H9 (cell line): ENCODE data around the gene IRF2BPL. TPM values are rescaled to one million over a fixed set of nuclear protein-coding genes. Genes with fewer than 3 reads are reported as not detected.

Experiments
- DNase-seq: peaks from one replicate; pipeline ENCODE4 v3.0.0-alpha.2; 2017
- H2AFZ ChIP-seq: one replicate; pipeline ENCODE4 v1.6.1; 2013; ENCODE audit warnings: mild to moderate bottlenecking, low read length, control low read depth, moderate library complexity
- H2AK5ac ChIP-seq: 2 replicates; pipeline ENCODE4 v1.6.1; 2013; ENCODE audit warnings: low read length, control low read depth, mixed read lengths; ENCODE audit not compliant: insufficient read length
- H2BK120ac ChIP-seq: one replicate; pipeline ENCODE4 v1.6.1; 2013; ENCODE audit warnings: low read depth, mild to moderate bottlenecking, low read length, control low read depth, inconsistent platforms; ENCODE audit not compliant: poor library complexity, severe bottlenecking
- H2BK12ac ChIP-seq: 2 replicates; pipeline ENCODE4 v1.6.1; 2013; ENCODE audit warnings: low read length, control low read depth, mixed read lengths, low read depth; ENCODE audit not compliant: insufficient read length
- H2BK15ac ChIP-seq: 2 replicates; pipeline ENCODE4 v1.6.1; 2013; ENCODE audit warnings: low read depth, low read length, control low read depth
- H2BK20ac ChIP-seq: one replicate; pipeline ENCODE4 v1.6.1; 2013; ENCODE audit warnings: low read depth, mild to moderate bottlenecking, low read length, control low read depth, inconsistent platforms; ENCODE audit not compliant: poor library complexity, severe bottlenecking
- H2BK5ac ChIP-seq: 2 replicates; pipeline ENCODE4 v1.6.1; 2013; ENCODE audit warnings: low read length, control low read depth, mixed read lengths; ENCODE audit not compliant: insufficient read length
- H3K14ac ChIP-seq: 2 replicates; pipeline ENCODE4 v1.6.1; 2013; ENCODE audit warnings: low read length, control low read depth; ENCODE audit not compliant: insufficient read depth
- H3K18ac ChIP-seq: 2 replicates; pipeline ENCODE4 v1.6.1; 2013; ENCODE audit warnings: low read depth, mild to moderate bottlenecking, mixed read lengths, low read length, control low read depth; ENCODE audit not compliant: insufficient read length
- H3K23ac ChIP-seq: 2 replicates; pipeline ENCODE4 v1.6.1; 2013; ENCODE audit warnings: low read length, control low read depth, mixed read lengths, low read depth; ENCODE audit not compliant: insufficient read length
- H3K23me2 ChIP-seq: 2 replicates; pipeline ENCODE4 v1.6.1; 2013; ENCODE audit warnings: low read depth, mild to moderate bottlenecking, mixed read lengths, low read length, control low read depth; ENCODE audit not compliant: insufficient read length, poor library complexity, severe bottlenecking
- H3K27ac ChIP-seq: 2 replicates; pipeline ENCODE4 v1.5.1; 2013; ENCODE audit warnings: low read length, control low read depth, mixed read lengths, low read depth; ENCODE audit not compliant: insufficient read length
- H3K27me3 ChIP-seq: 2 replicates; pipeline ENCODE4 v1.6.1; 2013; ENCODE audit warnings: low read length, control low read depth, inconsistent platforms; ENCODE audit not compliant: insufficient read depth
- H3K4ac ChIP-seq: 2 replicates; pipeline ENCODE4 v1.6.1; 2013; ENCODE audit warnings: low read depth, mild to moderate bottlenecking, control low read depth, inconsistent platforms, low read length, moderate library complexity
- H3K4me1 ChIP-seq: 2 replicates; pipeline ENCODE4 v1.6.1; 2013; ENCODE audit warnings: low read length, control low read depth, inconsistent platforms; ENCODE audit not compliant: insufficient read depth
- H3K4me2 ChIP-seq: 2 replicates; pipeline ENCODE4 v1.6.1; 2013; ENCODE audit warnings: low read length, control low read depth, mixed read lengths; ENCODE audit not compliant: insufficient read length, insufficient read depth
- H3K56ac ChIP-seq: 2 replicates; pipeline ENCODE4 v1.6.1; 2013; ENCODE audit warnings: low read depth, mild to moderate bottlenecking, mixed read lengths, low read length, control low read depth; ENCODE audit not compliant: insufficient read length
- H3K79me1 ChIP-seq: 2 replicates; pipeline ENCODE4 v1.6.1; 2013; ENCODE audit warnings: low read depth, mild to moderate bottlenecking, moderate library complexity, low read length, control low read depth, inconsistent platforms; ENCODE audit not compliant: insufficient read depth, poor library complexity, severe bottlenecking
- H3K79me2 ChIP-seq: 2 replicates; pipeline ENCODE4 v1.6.1; 2013; ENCODE audit warnings: low read length, control low read depth, inconsistent platforms; ENCODE audit not compliant: insufficient read depth
- H3K9ac ChIP-seq: 2 replicates; pipeline ENCODE4 v1.6.1; 2013; ENCODE audit warnings: low read length, control low read depth, mixed read lengths; ENCODE audit not compliant: insufficient read length; ENCODE audit errors: extremely low read depth
- H3K9me3 ChIP-seq: one replicate; pipeline ENCODE4 v1.6.1; 2013; ENCODE audit warnings: low read depth, low read length, inconsistent platforms; ENCODE audit not compliant: control insufficient read depth
- H3T11ph ChIP-seq: one replicate; pipeline ENCODE4 v1.6.1; 2013; ENCODE audit warnings: mild to moderate bottlenecking, low read length, control low read depth, inconsistent platforms
- H4K20me1 ChIP-seq: one replicate; pipeline ENCODE4 v1.6.1; 2013; ENCODE audit not compliant: control insufficient read depth, insufficient read length, insufficient read depth
- H4K5ac ChIP-seq: 2 replicates; pipeline ENCODE4 v1.6.1; 2013; ENCODE audit warnings: low read depth, mild to moderate bottlenecking, mixed read lengths, low read length, control low read depth; ENCODE audit not compliant: insufficient read length
- H4K8ac ChIP-seq: replicated peaks from 2 replicates; pipeline ENCODE4 v1.6.1; 2013; ENCODE audit warnings: low read length, control low read depth, mixed read lengths, low read depth; ENCODE audit not compliant: insufficient read length
- H4K91ac ChIP-seq: 2 replicates; pipeline ENCODE4 v1.6.1; 2013; ENCODE audit warnings: low read depth, mild to moderate bottlenecking, moderate library complexity, mixed read lengths, low read length, control low read depth; ENCODE audit not compliant: insufficient read length
- H3K27ac Mint-ChIP-seq, 3 experiments: 2 replicates in 2 of 3; 3 replicates in 1 of 3; pipeline ENCODE4 v1.8.0; 2020 to 2021; ENCODE audit warnings: mixed read lengths in 3 of 3, mild to moderate bottlenecking in 1 of 3, moderate library complexity in 1 of 3
- H3K27me3 Mint-ChIP-seq: 2 replicates; pipeline ENCODE4 v1.8.0; 2021; ENCODE audit warnings: low read depth, mild to moderate bottlenecking, moderate library complexity, mixed read lengths
- H3K36me3 Mint-ChIP-seq, 3 experiments: 2 replicates in 2 of 3; 3 replicates in 1 of 3; pipeline ENCODE4 v1.8.0; 2020 to 2021; ENCODE audit warnings: low read depth in 3 of 3, mixed read lengths in 3 of 3; ENCODE audit not compliant: insufficient read depth in 1 of 3
- H3K4me1 Mint-ChIP-seq, 2 experiments: 2 replicates each; pipeline ENCODE4 v1.8.0; 2020; ENCODE audit warnings: mixed read lengths in 2 of 2
- H3K4me3 Mint-ChIP-seq, 2 experiments: 2 replicates in 1 of 2; 3 replicates in 1 of 2; pipeline ENCODE4 v1.8.0; 2020 to 2021; ENCODE audit warnings: mild to moderate bottlenecking in 2 of 2, mixed read lengths in 2 of 2, moderate library complexity in 1 of 2
- H3K9me3 Mint-ChIP-seq, 2 experiments: 2 replicates in 1 of 2; 3 replicates in 1 of 2; pipeline ENCODE4 v1.8.0; 2020; ENCODE audit warnings: mild to moderate bottlenecking in 2 of 2, mixed read lengths in 2 of 2, moderate library complexity in 1 of 2
- CTCF ChIP-seq: fragments of 200-600 bp; sonication (generic); conservative IDR thresholded peaks from 3 replicates; pipeline ENCODE4 v1.8.0; 2021; ENCODE audit warnings: antibody characterized with exemption, mild to moderate bottlenecking
- WGBS: extraction: QIAGEN DNeasy Blood & Tissue Kit; methylation state at CpG from one replicate; pipeline ENCODE4 v1.1.7; 2013; ENCODE audit warnings: missing lambda C conversion rate, low lambda C conversion rate, mixed read lengths; ENCODE audit not compliant: insufficient read length; ENCODE audit errors: extremely low coverage; 5-methylcytosine and 5-hydroxymethylcytosine counted together
- total RNA-seq: library from RNA; stranded (reverse); gene quantifications from 2 replicates; pipeline ENCODE4 v1.2.1, GENCODE V29; 2021

Gene IRF2BPL
- total RNA-seq, 1 experiment from 2014 or later: 59.0 TPM

DNA sequence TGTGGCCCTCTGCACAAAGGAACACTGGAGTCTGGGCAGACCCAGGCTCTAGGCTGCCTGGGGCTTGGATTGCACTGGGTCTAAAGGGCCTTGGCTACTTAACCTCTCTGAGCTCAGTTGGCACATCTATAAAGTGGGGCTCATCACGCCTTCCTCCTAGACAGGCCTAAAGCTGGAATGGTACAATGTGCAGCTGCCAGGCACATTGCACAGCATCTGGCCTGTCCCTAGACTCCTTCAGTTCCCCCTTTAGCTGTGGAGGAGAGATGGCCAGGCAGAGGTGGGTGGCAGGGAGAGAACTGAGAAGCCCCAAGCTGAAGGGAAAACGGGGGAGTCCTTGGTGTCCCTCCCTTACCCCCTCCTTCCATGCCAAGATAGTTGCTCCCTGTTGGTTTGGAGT is 10.8 kb downstream of the IRF2BPL start:
- Histone ChIP-seq H4K91ac (no peak overlapping the region), H3K9ac (no peak overlapping the region), H2BK15ac (no peak overlapping the region), H3K4ac (no peak overlapping the region), H3K23ac (no peak overlapping the region), H3K9me3 (no peaks in the 10 kb centered on the region), H2BK12ac (no peak overlapping the region), H2AFZ (no peak overlapping the region), H4K20me1 (no peaks in the 10 kb centered on the region), H2BK5ac (no peak overlapping the region), H3K56ac (no peak overlapping the region), H2AK5ac (no peak overlapping the region), H3T11ph (no peak overlapping the region), H4K5ac (no peak overlapping the region), H4K8ac (no peak overlapping the region), H3K79me2 (no peaks in the 10 kb centered on the region), H3K4me2 (no peak overlapping the region), H3K14ac (no peak overlapping the region), H2BK120ac (no peak overlapping the region), H2BK20ac (no peak overlapping the region), H3K23me2 (no peaks in the 10 kb centered on the region), H3K79me1 (no peaks in the 10 kb centered on the region), H3K27ac (no peak overlapping the region), H3K4me1 (no peaks in the 10 kb centered on the region; the same call in 1 of the 2 replicates), H3K18ac (no peak overlapping the region), H3K27me3 (no peaks in the 10 kb centered on the region)
- Mint-ChIP-seq H3K27ac (peak overlapping the region in 2 of 3 experiments; percentile 28 to 80; a peak in 2 of 7 replicates), H3K4me1 (peaks cover 17 to 18% of the 10 kb centered on the region in 2 experiments), H3K36me3 (no peaks in the 10 kb centered on the region), H3K27me3 (peaks cover under 1% of the 10 kb centered on the region), H3K9me3 (no peaks in the 10 kb centered on the region), H3K4me3 (no peak overlapping the region)
- no peak for TF ChIP-seq CTCF
- no CpG with 5 or more reads among the region's 2 CpGs for WGBS
- DNase-seq: no peak
